Astrocyte (in vitro differentiated cells and primary cell): ENCODE data around the gene THUMPD2.

Source experiments
- CTCF ChIP-seq: IDR thresholded peaks from 2 replicates; pipeline ENCODE4 v1.5.1; 2011; ENCODE audit warnings: low read depth, mild to moderate bottlenecking, inconsistent platforms, low read length, moderate library complexity; ENCODE audit not compliant: insufficient read depth
- EZH2 ChIP-seq: IDR thresholded peaks from 2 replicates; pipeline ENCODE4 v1.6.1; 2012; ENCODE audit warnings: mild to moderate bottlenecking, low read length, inconsistent platforms; ENCODE audit not compliant: insufficient read depth

DNA sequence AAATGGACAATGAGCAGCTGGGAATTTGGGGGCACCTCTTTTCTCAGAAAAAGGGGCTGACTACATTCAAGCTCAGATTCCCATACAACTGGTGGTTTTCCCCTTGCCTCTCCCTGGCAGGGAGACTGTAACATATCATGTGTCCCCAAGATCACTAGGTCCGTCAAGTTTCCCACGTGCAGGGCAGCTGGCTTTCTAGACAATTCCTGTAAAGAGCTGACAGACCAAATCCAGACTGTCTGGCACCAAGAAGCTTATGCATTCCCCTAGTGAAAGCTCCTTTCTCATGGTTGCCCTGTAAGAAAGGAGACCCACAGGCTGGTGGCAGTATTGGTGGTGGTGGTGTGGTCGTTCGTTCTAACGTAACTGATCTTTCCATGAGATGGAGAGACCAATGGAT lies 48.8 kb downstream of the THUMPD2 start:
- TF ChIP-seq CTCF: no peak
- TF ChIP-seq EZH2: no peak
